Kidney epithelial cell (primary cell): ENCODE results near the gene ZNF778. TPM values are rescaled to one million over a fixed set of nuclear protein-coding genes. Genes with fewer than 3 reads are reported as not detected.

Experiments used
- DNase-seq: peaks from one replicate; pipeline ENCODE4 v3.0.0-alpha.2; 2010; ENCODE audit warnings: low read depth
- H3K27me3 ChIP-seq: 2 replicates; pipeline ENCODE4 v1.6.0; 2011; ENCODE audit warnings: low read length; ENCODE audit not compliant: control insufficient read depth, insufficient read depth
- H3K36me3 ChIP-seq: 2 replicates; pipeline ENCODE4 v1.5.1; 2011; ENCODE audit warnings: low read length; ENCODE audit not compliant: control insufficient read depth, insufficient read depth
- H3K4me3 ChIP-seq: 2 replicates; pipeline ENCODE4 v1.5.1; 2011; ENCODE audit warnings: low read depth, mild to moderate bottlenecking, control low read depth, low read length
- CTCF ChIP-seq: IDR thresholded peaks from 2 replicates; pipeline ENCODE4 v1.5.1; 2011; ENCODE audit warnings: mild to moderate bottlenecking, moderate library complexity, low read length, control low read depth, inconsistent platforms; ENCODE audit not compliant: insufficient read depth, poor library complexity, severe bottlenecking
- total RNA-seq: library from RNA; depleted of rRNA; stranded (reverse); fragments of >200 nt; gene quantifications from 2 replicates; pipeline ENCODE4 v1.2.3, GENCODE V29; 2015

Gene ZNF778
- total RNA-seq, 1 donor from 2014 or later: 17.7 TPM

DNA sequence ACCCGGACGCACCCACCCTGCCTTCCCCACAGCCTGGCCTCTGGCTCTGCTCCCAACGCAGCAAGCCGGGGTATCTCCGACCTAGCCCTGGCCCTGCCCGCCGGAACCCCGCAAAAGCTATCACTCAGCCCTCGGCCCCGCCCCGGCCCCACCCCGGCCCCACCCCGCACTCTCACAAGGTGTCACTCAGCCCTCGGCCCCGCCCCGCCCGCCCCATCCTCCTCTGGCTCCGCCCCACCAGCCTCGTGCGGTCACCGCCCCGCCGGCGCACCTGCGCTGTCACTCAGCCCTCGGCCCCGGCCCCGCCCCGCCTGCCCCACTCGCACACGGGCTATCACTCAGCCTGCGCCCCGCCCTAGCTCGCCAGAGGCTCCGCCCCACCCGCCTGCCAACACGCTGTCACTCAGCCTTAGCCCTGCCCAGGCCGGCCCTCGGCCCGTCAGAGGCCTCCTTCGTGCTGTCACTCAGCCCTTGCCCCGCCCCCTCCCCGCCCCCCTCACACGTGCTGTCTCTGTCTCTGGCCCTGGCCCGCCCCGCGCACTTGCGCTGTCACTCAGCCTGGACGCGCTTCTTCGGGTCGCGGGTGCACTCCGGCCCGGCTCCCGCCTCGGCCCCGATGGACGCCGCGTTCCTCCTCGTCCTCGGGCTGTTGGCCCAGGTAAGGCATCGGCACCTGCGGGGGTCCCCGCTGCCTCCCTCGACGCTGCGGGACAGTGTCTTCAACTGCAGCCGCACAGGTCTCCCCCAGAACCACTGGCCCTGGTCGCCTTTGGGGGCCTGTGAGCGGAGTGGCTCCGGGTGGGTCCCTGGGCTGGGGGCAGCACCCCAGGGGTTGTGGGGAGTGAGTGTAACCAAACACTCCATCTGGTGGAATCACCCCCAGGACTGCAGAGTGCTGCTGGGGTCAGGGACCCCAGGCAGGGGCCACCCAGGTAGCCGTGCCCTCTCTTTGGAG is 46.0 kb upstream of the ZNF778 start, which contains the start of gene CDH15:
Gene CDH15, plus strand, starts transcription at position 533 of the 955 bp plus-strand sequence. Its CDS starts 84 bp downstream, at position 617.
- Histone ChIP-seq H3K27me3 (peaks cover 85% of the 10 kb centered on the region), H3K4me3 (no peak within 1 kb of the TSS)
- peak; percentile 63 for DNase-seq

GRCh38 chr16:89172171-89172527 is 45.4 kb upstream of the ZNF778 start:
- Histone ChIP-seq H3K27me3 (peaks cover 80% of the 10 kb centered on the region), H3K36me3 (no peaks in the 10 kb centered on the region), H3K4me3 (no peak overlapping the region)
- TF ChIP-seq CTCF: no peak
- no peak for DNase-seq

More for the DNA sequence above, 46.0 kb upstream of the ZNF778 start, which contains the start of gene CDH15:
- TF ChIP-seq CTCF: no peak
- no peaks in the 10 kb centered on the region for H3K36me3 ChIP-seq

- Histone ChIP-seq H3K27me3 (peaks cover 84% of the 10 kb centered on the region), H3K4me3 (no peak overlapping the region), H3K36me3 (no peaks in the 10 kb centered on the region)
- no peak for DNase-seq
- no peak for TF ChIP-seq CTCF
These were observed 44.9 kb upstream of the ZNF778 start for GRCh38 chr16:89172528-89173173.

DNA sequence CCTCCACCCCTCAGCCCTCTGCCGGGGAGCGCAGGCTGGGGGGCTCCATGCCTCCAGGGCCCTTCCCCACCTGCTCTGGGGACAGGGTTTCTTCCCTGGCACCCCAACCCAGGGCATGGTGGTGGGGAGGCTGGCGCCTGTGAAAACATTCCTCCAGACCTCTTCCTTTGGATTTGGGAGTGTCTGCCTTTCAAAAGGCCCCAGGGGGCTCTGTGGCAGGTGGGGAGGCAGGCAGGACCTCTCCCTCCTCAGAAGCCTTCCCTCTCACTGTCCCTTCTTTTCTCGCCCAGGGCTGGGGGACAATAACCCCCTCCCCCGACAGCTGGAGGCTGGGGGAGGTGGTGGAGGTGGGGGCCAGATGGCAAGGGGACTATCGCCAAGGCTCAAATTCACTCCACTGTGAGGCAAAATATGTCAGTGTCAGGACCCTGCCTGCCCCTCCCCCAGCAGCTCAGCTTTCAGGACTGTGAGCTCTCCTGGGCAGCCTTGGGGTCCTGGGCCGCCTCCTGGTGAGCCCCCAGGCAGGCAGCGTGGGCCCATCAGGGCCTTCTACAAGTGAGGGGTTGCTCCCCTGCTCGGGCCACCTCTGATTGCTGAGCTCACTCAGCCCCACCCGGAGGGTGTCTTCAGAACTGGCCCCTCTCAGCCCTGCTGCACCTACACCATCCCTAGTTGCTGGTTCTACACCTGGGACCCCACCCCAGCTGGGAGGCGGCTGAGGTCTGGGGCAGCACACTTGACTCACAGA is 44.2 kb upstream of the ZNF778 start:
- DNase-seq: no peak
- H3K4me3 ChIP-seq: no peak overlapping the region
- no peak for TF ChIP-seq CTCF
- H3K27me3 ChIP-seq: peaks cover 81% of the 10 kb centered on the region
- H3K36me3 ChIP-seq: no peaks in the 10 kb centered on the region

GRCh38 chr16:89174055-89174827 is 43.3 kb upstream of the ZNF778 start:
- H3K4me3 ChIP-seq: no peak overlapping the region
- no peak for TF ChIP-seq CTCF

More at GRCh38 chr16:89174055-89174827, 43.3 kb upstream of the ZNF778 start:
- Histone ChIP-seq H3K36me3 (no peaks in the 10 kb centered on the region), H3K27me3 (peaks cover 77% of the 10 kb centered on the region)
- no peak for DNase-seq
